A549 (cell line): ENCODE measurements around the gene ARPP19. TPM values are rescaled to one million over a fixed set of nuclear protein-coding genes. Genes with fewer than 3 reads are reported as not detected.

Experiments
- ATAC-seq, 2 experiments: fragments of 200-7000 bp in 1 of 2; fragments of >200 bp in 1 of 2; cut with Nextera tagmentation in 1 of 2; cut with Tn5 transposase in 1 of 2; 3 replicates each; pipeline versions ENCODE4 v1.8.0 to v1.9.1; 2018 to 2020; ENCODE audit warnings: mild to moderate bottlenecking in 1 of 2, moderate library complexity in 1 of 2
- CTCF ChIA-PET: fragments of 300-600 bp; sonication (Branson Sonifier 250); formaldehyde crosslinking; extraction: SDS; loops from one replicate; lab custom pipeline; 2021; ENCODE audit warnings: antibody characterized with exemption, inconsistent platforms; lab: Yijun Ruan, JAX
- POLR2A ChIA-PET: fragments of 350-600 bp; formaldehyde crosslinking; extraction: SDS; loops from one replicate; lab custom pipeline; 2021; ENCODE audit warnings: antibody characterized with exemption, inconsistent platforms; lab: Yijun Ruan, JAX
- DNase-seq, 2 experiments: peaks; one replicate each; pipeline versions ENCODE4 v3.0.0 to v3.0.0-alpha.2; 2011 to 2016; ENCODE audit warnings: low read depth in 1 of 2, low spot score in 1 of 2
- FAIRE-seq: peaks from 2 replicates; lab custom pipeline; 2011; peaks lifted over from hg19 to GRCh38; lab: Jason Lieb, UNC
- H3K27ac ChIP-seq, 2 experiments: fragments of >200 bp; sonication (Bioruptor Twin); formaldehyde crosslinking; 3 replicates each; pipeline ENCODE4 v1.5.1; 2016 to 2017
- H3K4me1 ChIP-seq: fragments of >200 bp; sonication (Bioruptor Twin); formaldehyde crosslinking; 3 replicates; pipeline ENCODE4 v1.6.1; 2016
- H3K4me2 ChIP-seq: fragments of >200 bp; sonication (Bioruptor Twin); formaldehyde crosslinking; 3 replicates; pipeline ENCODE4 v1.6.1; 2016
- H3K4me3 ChIP-seq: fragments of >200 bp; sonication (Bioruptor Twin); formaldehyde crosslinking; 3 replicates; pipeline ENCODE4 v1.5.1; 2016
- H3K9me3 ChIP-seq: fragments of >200 bp; sonication (Bioruptor Twin); formaldehyde crosslinking; 3 replicates; pipeline ENCODE4 v1.6.1; 2016
- ATOH8 ChIP-seq: fragments of 250-450 bp; sonication (Bioruptor Pico); IDR thresholded peaks from 2 replicates; pipeline ENCODE4 v1.5.0; 2020; ENCODE audit warnings: low read depth, mild to moderate bottlenecking, moderate library complexity
- BCL3 ChIP-seq: fragments of >200 bp; sonication (Bioruptor Twin); formaldehyde crosslinking; IDR thresholded peaks from 3 replicates; pipeline ENCODE4 v1.6.1; 2016
- CEBPB ChIP-seq, 2 experiments: fragments of >200 bp in 1 of 2; sonication (Bioruptor Twin) in 1 of 2; formaldehyde crosslinking in 1 of 2; IDR thresholded peaks; 2 replicates each; pipeline ENCODE4 v1.6.1; 2012 to 2016
- E2F6 ChIP-seq: IDR thresholded peaks from 2 replicates; pipeline ENCODE4 v1.6.1; 2012; ENCODE audit warnings: low read depth, borderline replicate concordance
- EHF ChIP-seq: fragments of 250-450 bp; sonication (Bioruptor Pico); IDR thresholded peaks from 2 replicates; pipeline ENCODE4 v1.5.0; 2020; ENCODE audit warnings: mild to moderate bottlenecking
- ESRRA ChIP-seq: fragments of 150-350 bp; IDR thresholded peaks from 2 replicates; pipeline ENCODE4 v1.6.1; 2014; ENCODE audit warnings: mild to moderate bottlenecking, low read length, borderline replicate concordance
- FOSB ChIP-seq: fragments of 250-450 bp; sonication (Bioruptor Pico); IDR thresholded peaks from 2 replicates; pipeline ENCODE4 v1.5.0; 2020; ENCODE audit warnings: mild to moderate bottlenecking, moderate library complexity
- GATA3 ChIP-seq: IDR thresholded peaks from 2 replicates; pipeline ENCODE4 v1.6.1; 2012; ENCODE audit warnings: borderline replicate concordance
- HDAC2 ChIP-seq: fragments of 200-600 bp; sonication (generic); IDR thresholded peaks from 2 replicates; pipeline ENCODE4 v1.6.1; 2016
- HES2 ChIP-seq: fragments of >200 bp; sonication (Bioruptor Twin); formaldehyde crosslinking; IDR thresholded peaks from 2 replicates; pipeline ENCODE4 v1.6.1; 2016
- HMGXB4 ChIP-seq: fragments of 250-450 bp; sonication (Bioruptor Pico); IDR thresholded peaks from 2 replicates; pipeline ENCODE4 v1.5.0; 2021; ENCODE audit warnings: mild to moderate bottlenecking, moderate library complexity, borderline replicate concordance
- HOXA7 ChIP-seq: fragments of 250-450 bp; sonication (Bioruptor Pico); IDR thresholded peaks from 2 replicates; pipeline ENCODE4 v1.5.0; 2020; ENCODE audit warnings: mild to moderate bottlenecking, moderate library complexity
- JUNB ChIP-seq: fragments of >200 bp; sonication (Bioruptor Twin); formaldehyde crosslinking; IDR thresholded peaks from 2 replicates; pipeline ENCODE4 v1.6.1; 2016
- KDM1A ChIP-seq: fragments of 200-600 bp; sonication (generic); IDR thresholded peaks from 2 replicates; pipeline ENCODE4 v1.6.1; 2016; ENCODE audit warnings: low read depth, mild to moderate bottlenecking
- KDM5A ChIP-seq: fragments of 200-600 bp; sonication (generic); IDR thresholded peaks from 2 replicates; pipeline ENCODE4 v1.6.1; 2016; ENCODE audit warnings: antibody characterized with exemption, mild to moderate bottlenecking
- MAFK ChIP-seq: fragments of 450-650 bp; IDR thresholded peaks from 2 replicates; pipeline ENCODE4 v1.6.1; 2014; ENCODE audit not compliant: partially characterized antibody
- MYC ChIP-seq: IDR thresholded peaks from 2 replicates; pipeline ENCODE4 v1.6.1; 2012; ENCODE audit warnings: mild to moderate bottlenecking, inconsistent platforms, low read length, improper control_type of control experiment, borderline replicate concordance
- PHF8 ChIP-seq: fragments of 200-600 bp; sonication (generic); IDR thresholded peaks from 2 replicates; pipeline ENCODE4 v1.6.1; 2016; ENCODE audit warnings: low read depth, mild to moderate bottlenecking, antibody characterized with exemption, moderate library complexity, borderline replicate concordance
- RARB ChIP-seq: fragments of 250-450 bp; sonication (Bioruptor Pico); IDR thresholded peaks from 2 replicates; pipeline ENCODE4 v1.8.0; 2021; ENCODE audit warnings: mild to moderate bottlenecking, moderate library complexity
- TP53 ChIP-seq: fragments of 250-450 bp; sonication (Bioruptor Pico); IDR thresholded peaks from 2 replicates; pipeline ENCODE4 v1.5.0; 2021; ENCODE audit warnings: mild to moderate bottlenecking, moderate library complexity
- USF2 ChIP-seq: fragments of 450-650 bp; IDR thresholded peaks from 2 replicates; pipeline ENCODE4 v1.6.1; 2014; ENCODE audit warnings: antibody characterized with exemption
- ZSCAN20 ChIP-seq: fragments of 250-450 bp; sonication (Bioruptor Pico); IDR thresholded peaks from 2 replicates; pipeline ENCODE4 v1.8.0; 2022; ENCODE audit warnings: mild to moderate bottlenecking, moderate library complexity
- WGBS: methylation state at CpG from one replicate; pipeline ENCODE4 v1.1.6; 2017; ENCODE audit errors: missing lambda C conversion rate; 5-methylcytosine and 5-hydroxymethylcytosine counted together
- polyA plus RNA-seq, 4 experiments: library from polyadenylated mRNA; depleted of rRNA in 3 of 4; stranded (reverse); fragments of >200 nt; fragmentation: RNase III in 1 of 4; extraction: RNeasy Plus Mini Kit Qiagen cat#74134 plus additional on column Dnase treatment in 1 of 4; gene quantifications; 2 replicates in 3 of 4; 3 replicates in 1 of 4; pipeline ENCODE4 v1.2.3, GENCODE V29; 2011 to 2017

Gene ARPP19
- polyA plus RNA-seq, 2 of the 4 experiments (the other 2 are of a cell fraction): 102 to 192 TPM

- Histone ChIP-seq H3K4me3 (no peak overlapping the region), H3K27ac (no peak overlapping the region), H3K4me1 (peaks cover 12% of the 10 kb centered on the region; the same call in 2 of the 3 replicates), H3K9me3 (no peaks in the 10 kb centered on the region), H3K4me2 (no peak overlapping the region)
- CTCF ChIA-PET: interaction anchor here (1.1 kb wide), 1 partner anchor 243 kb away, joined by 5 read pairs; no protein-coding TSS in a partner anchor
- no peak for ATAC-seq
- no peak for DNase-seq
- no peak for TF ChIP-seq EHF (CRISPR knock-in tag)
- no peak for TF ChIP-seq HMGXB4 (CRISPR knock-in tag)
- no peak for TF ChIP-seq CEBPB (IDR thresholded peaks at IDR 0.05)
- no peak for TF ChIP-seq KDM1A
- TF ChIP-seq MYC: no peak
- TF ChIP-seq USF2: no peak
- no peak for TF ChIP-seq TP53 (CRISPR knock-in tag)
- TF ChIP-seq ZSCAN20 (CRISPR knock-in tag): no peak
- TF ChIP-seq HOXA7 (CRISPR knock-in tag): no peak
- no peak for TF ChIP-seq ESRRA
- TF ChIP-seq RARB (CRISPR knock-in tag): no peak
- TF ChIP-seq MAFK: no peak
- WGBS: 91% methylated on average over 3 of the region's 3 CpGs
- FAIRE-seq: peak; percentile 59
- POLR2A ChIA-PET: no interaction called here
Measured at GRCh38 chr15:52499506-52499905, 69.3 kb downstream of the ARPP19 start.

- ChIA-PET CTCF (interaction anchor here (1.1 kb wide), 1 partner anchor 242 kb away, joined by 5 read pairs; no protein-coding TSS in a partner anchor), POLR2A (no interaction called here)
- TF ChIP-seq PHF8 (no peak), JUNB (no peak), KDM5A (no peak), E2F6 (no peak), GATA3 (no peak), USF2 (no peak), ZSCAN20 (CRISPR knock-in tag) (no peak), HDAC2 (no peak), FOSB (CRISPR knock-in tag) (no peak), ATOH8 (CRISPR knock-in tag) (no peak), HES2 (no peak), EHF (CRISPR knock-in tag) (no peak), BCL3 (no peak)
- Histone ChIP-seq H3K9me3 (no peaks in the 10 kb centered on the region), H3K4me1 (peaks cover 18% of the 10 kb centered on the region; the same call in 2 of the 3 replicates), H3K4me2 (no peak overlapping the region), H3K4me3 (no peak overlapping the region), H3K27ac (no peak overlapping the region)
- FAIRE-seq (no peak), DNase-seq (no peak), ATAC-seq (no peak)
Measured at GRCh38 chr15:52498706-52499105, 70.1 kb downstream of the ARPP19 start.

Other genes with a start within 250 kb of the ARPP19 start
- 46.7 and 49.8 TPM in 2 replicates for gene MYO5A, start 40.1 kb downstream of the ARPP19 start, polyA plus RNA-seq (2011; rRNA removed)
- 14.9 to 16.9 TPM (median 15.1 TPM) in 3 replicates for gene MYO5A, start 40.1 kb downstream of the ARPP19 start, polyA plus RNA-seq (2017; fragmentation: RNase III; extraction: RNeasy Plus Mini Kit Qiagen cat#74134 plus additional on column Dnase treatment)
- gene ATOSA, start 110.4 kb upstream of the ARPP19 start, polyA plus RNA-seq (2011; rRNA removed): 22.6 and 25.9 TPM in 2 replicates
- gene ATOSA, start 110.4 kb upstream of the ARPP19 start, polyA plus RNA-seq (2017; fragmentation: RNase III; extraction: RNeasy Plus Mini Kit Qiagen cat#74134 plus additional on column Dnase treatment): 7.8 to 10.0 TPM (median 9.2 TPM) in 3 replicates
- gene ONECUT1, start 221.3 kb upstream of the ARPP19 start, polyA plus RNA-seq (2011; rRNA removed): 0.05 and 0.25 TPM in 2 replicates
- 0.36 to 0.42 TPM (median 0.37 TPM) in 3 replicates for gene ONECUT1, start 221.3 kb upstream of the ARPP19 start, polyA plus RNA-seq (2017; fragmentation: RNase III; extraction: RNeasy Plus Mini Kit Qiagen cat#74134 plus additional on column Dnase treatment)